Thoracic aorta (tissue), 2 donors: Measurements from ENCODE around the gene RRP8. TPM values are rescaled to one million over a fixed set of nuclear protein-coding genes. Genes with fewer than 3 reads are reported as not detected.

Experiments used
- ATAC-seq: fragments of 150-250 bp; one replicate; pipeline ENCODE4 v1.8.0; 2017; ENCODE audit warnings: low read depth; ENCODE audit not compliant: insufficient number of reproducible peaks, low FRiP score
- DNase-seq: peaks from one replicate; pipeline ENCODE4 v3.0.0-alpha.2; 2020; ENCODE audit warnings: low spot score
- H3K27ac ChIP-seq, 2 donors: fragments of 200-600 bp; sonication (generic); 1 replicate in 1 of 2; 2 replicates in 1 of 2; pipeline ENCODE4 v1.5.1; 2016; ENCODE audit warnings: mild to moderate bottlenecking in 2 of 2, moderate library complexity in 2 of 2
- H3K27me3 ChIP-seq: fragments of 200-600 bp; sonication (generic); replicated peaks from 2 replicates; pipeline ENCODE4 v1.6.0; 2016; ENCODE audit warnings: mild to moderate bottlenecking; ENCODE audit not compliant: insufficient read depth
- H3K36me3 ChIP-seq: fragments of 200-600 bp; sonication (generic); one replicate; pipeline ENCODE4 v1.5.1; 2016
- H3K4me1 ChIP-seq, 2 donors: fragments of 200-600 bp; sonication (generic); 1 replicate in 1 of 2; 2 replicates in 1 of 2; pipeline versions ENCODE4 v1.5.1 to v1.6.0; 2016; ENCODE audit warnings: low read depth in 2 of 2, mild to moderate bottlenecking in 1 of 2; ENCODE audit not compliant: control insufficient read depth in 1 of 2
- H3K4me3 ChIP-seq: fragments of 200-600 bp; sonication (generic); 2 replicates; pipeline ENCODE4 v1.5.1; 2016; ENCODE audit warnings: mild to moderate bottlenecking
- H3K9me3 ChIP-seq: fragments of 200-600 bp; sonication (generic); 2 replicates; pipeline ENCODE4 v1.5.1; 2016
- total RNA-seq, 2 donors: library from RNA; depleted of rRNA; stranded (reverse); fragments of >200 nt; gene quantifications; one replicate each; pipeline versions ENCODE4 v1.1.0 to v1.2.3, GENCODE V29; 2016
- TF ChIP-seq, protein P1 (sequence below): fragments of 200-600 bp; sonication (generic); IDR thresholded peaks from one replicate; pipeline ENCODE4 v1.5.1; 2019; ENCODE audit warnings: antibody characterized with exemption

The RRP8 gene
- total RNA-seq, 2 donors from 2014 or later: 13.9 to 35.8 TPM

GRCh38 chr11:6598555-6598954 is 4.9 kb downstream of the RRP8 start:
- Histone ChIP-seq H3K27ac (no peak overlapping the region), H3K4me3 (no peak overlapping the region), H3K9me3 (no peaks in the 10 kb centered on the region), H3K4me1 (peaks cover 16 to 50% of the 10 kb centered on the region in 2 donors), H3K36me3 (peaks cover 32% of the 10 kb centered on the region), H3K27me3 (no peaks in the 10 kb centered on the region)
- ATAC-seq (no peak), DNase-seq (no peak)
- TF ChIP-seq, protein P1, sequence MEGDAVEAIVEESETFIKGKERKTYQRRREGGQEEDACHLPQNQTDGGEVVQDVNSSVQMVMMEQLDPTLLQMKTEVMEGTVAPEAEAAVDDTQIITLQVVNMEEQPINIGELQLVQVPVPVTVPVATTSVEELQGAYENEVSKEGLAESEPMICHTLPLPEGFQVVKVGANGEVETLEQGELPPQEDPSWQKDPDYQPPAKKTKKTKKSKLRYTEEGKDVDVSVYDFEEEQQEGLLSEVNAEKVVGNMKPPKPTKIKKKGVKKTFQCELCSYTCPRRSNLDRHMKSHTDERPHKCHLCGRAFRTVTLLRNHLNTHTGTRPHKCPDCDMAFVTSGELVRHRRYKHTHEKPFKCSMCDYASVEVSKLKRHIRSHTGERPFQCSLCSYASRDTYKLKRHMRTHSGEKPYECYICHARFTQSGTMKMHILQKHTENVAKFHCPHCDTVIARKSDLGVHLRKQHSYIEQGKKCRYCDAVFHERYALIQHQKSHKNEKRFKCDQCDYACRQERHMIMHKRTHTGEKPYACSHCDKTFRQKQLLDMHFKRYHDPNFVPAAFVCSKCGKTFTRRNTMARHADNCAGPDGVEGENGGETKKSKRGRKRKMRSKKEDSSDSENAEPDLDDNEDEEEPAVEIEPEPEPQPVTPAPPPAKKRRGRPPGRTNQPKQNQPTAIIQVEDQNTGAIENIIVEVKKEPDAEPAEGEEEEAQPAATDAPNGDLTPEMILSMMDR: no peak

GRCh38 chr11:6596239-6596877 is 7.1 kb downstream of the RRP8 start:
- no peak for DNase-seq
- Histone ChIP-seq H3K36me3 (peaks cover 43% of the 10 kb centered on the region), H3K27me3 (no peaks in the 10 kb centered on the region), H3K9me3 (no peaks in the 10 kb centered on the region), H3K4me3 (no peak overlapping the region), H3K4me1 (peaks cover 5 to 35% of the 10 kb centered on the region in 2 donors), H3K27ac (peak overlapping the region; percentile 0 to 65)
- TF ChIP-seq, protein P1: no peak
- ATAC-seq: no peak

DNA sequence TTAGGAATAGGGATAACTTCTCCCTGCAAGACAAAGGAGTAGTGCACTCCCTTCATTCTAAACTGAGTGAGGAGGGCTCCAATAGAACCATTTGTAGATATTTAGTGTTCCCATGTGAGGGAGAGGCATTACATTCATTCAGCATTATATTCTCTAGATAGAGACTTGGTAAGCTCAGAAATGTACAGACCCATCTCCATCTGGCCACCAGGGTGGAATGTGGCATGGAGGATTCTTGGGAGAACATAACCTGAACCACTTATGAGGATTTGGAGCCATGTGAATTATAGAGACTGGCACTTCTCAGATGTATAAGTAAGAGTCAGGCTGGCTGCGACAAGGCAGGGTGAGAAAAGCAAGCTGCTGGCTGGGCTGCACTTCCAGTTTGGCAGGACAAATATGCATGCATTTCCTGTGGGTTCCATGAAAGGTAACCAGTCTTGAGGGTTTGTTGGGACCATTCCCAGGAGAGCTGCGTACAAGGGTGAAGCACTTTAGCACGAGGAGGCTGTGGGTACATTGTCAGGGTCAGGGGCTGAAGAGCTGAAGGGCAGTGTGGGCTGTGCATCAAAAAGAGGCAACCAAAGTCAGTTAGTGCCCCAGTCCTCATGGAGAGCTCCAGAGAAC is 9.2 kb downstream of the RRP8 start:
- no peak overlapping the region for H3K27ac ChIP-seq
- ATAC-seq (no peak), DNase-seq (no peak)
- peaks cover 5 to 19% of the 10 kb centered on the region in 2 donors for H3K4me1 ChIP-seq
- H3K36me3 ChIP-seq: peaks cover 30% of the 10 kb centered on the region
- H3K27me3 ChIP-seq: no peaks in the 10 kb centered on the region
- H3K9me3 ChIP-seq: no peaks in the 10 kb centered on the region
- H3K4me3 ChIP-seq: no peak overlapping the region
- TF ChIP-seq, protein P1: no peak

DNA sequence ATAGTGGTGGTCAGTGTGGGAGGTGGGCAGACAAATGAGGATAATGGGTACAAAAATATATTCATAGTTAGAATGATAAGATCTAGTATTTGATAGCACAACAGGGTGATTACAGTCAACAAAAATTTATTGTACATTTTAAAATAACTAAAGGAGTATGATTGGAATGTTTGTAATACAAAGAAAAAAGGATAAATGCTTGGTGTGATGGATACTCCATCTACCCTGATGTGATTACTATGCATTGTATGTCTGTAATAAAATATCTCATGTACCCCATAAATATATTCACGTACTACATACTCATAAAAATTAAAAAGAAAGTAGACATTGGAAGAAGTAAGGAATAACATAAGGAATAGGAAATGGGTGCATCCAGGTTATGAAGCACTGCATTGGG is 15.4 kb downstream of the RRP8 start:
- DNase-seq (no peak), ATAC-seq (no peak)
- no peak overlapping the region for H3K27ac ChIP-seq
- H3K27me3 ChIP-seq: no peaks in the 10 kb centered on the region
- no peak overlapping the region for H3K4me3 ChIP-seq
- H3K9me3 ChIP-seq: peaks cover 2% of the 10 kb centered on the region
- peaks cover 11% of the 10 kb centered on the region for H3K36me3 ChIP-seq
- H3K4me1 ChIP-seq: peaks cover 3 to 13% of the 10 kb centered on the region in 2 donors
- TF ChIP-seq, protein P1: no peak

GRCh38 chr11:6587360-6587953 is 16.0 kb downstream of the RRP8 start:
- H3K4me3 ChIP-seq: no peak overlapping the region
- no peak for DNase-seq
- TF ChIP-seq, protein P1: no peak

More at GRCh38 chr11:6587360-6587953, 16.0 kb downstream of the RRP8 start:
- H3K9me3 ChIP-seq: peaks cover 2% of the 10 kb centered on the region
- no peak overlapping the region for H3K27ac ChIP-seq
- peaks cover 3 to 13% of the 10 kb centered on the region in 2 donors for H3K4me1 ChIP-seq
- ATAC-seq: no peak
- peaks cover 9% of the 10 kb centered on the region for H3K36me3 ChIP-seq
- H3K27me3 ChIP-seq: no peaks in the 10 kb centered on the region
